ENCODE results near the gene USP32. TPM values are rescaled to one million over a fixed set of nuclear protein-coding genes. Genes with fewer than 3 reads are reported as not detected.

The USP32 gene
- total and polyA plus RNA-seq, 10 of the 15 experiments (the other 5 are each of a cell fraction or from before 2014, with no cell fraction given): 7.8 to 37.3 (median 25.5) TPM

- H3K4me2 ChIP-seq (ENCODE audit: control insufficient read depth, insufficient read depth): no peak overlapping the region
- ChIA-PET RAD21 (ENCODE audit: unreplicated experiment) (no interaction called here), CTCF (no interaction called here), POLR2A (no interaction called here), SMC1A (ENCODE audit: uncharacterized antibody, unreplicated experiment) (no interaction called here)
- in situ Hi-C loops (cut with MboI) (no loop called here), intact Hi-C loops (cut with micrococcal nuclease; ENCODE audit: unreplicated experiment) (no loop called here)
- DNase-seq (ENCODE audit: low read depth, low spot score) (no peak), FAIRE-seq (no peak), ATAC-seq (no peak)
- no peaks in the 10 kb centered on the region for H3K27me3 ChIP-seq (replicated peaks in 1 of 2; ENCODE audit: control insufficient read depth in 2 of 2, insufficient read depth in 2 of 2, low read length in 1 of 2)
- H3K36me3 ChIP-seq (ENCODE audit: control insufficient read depth in 2 of 2, insufficient read depth in 2 of 2, low read length in 1 of 2): peaks cover 0 to 7% of the 10 kb centered on the region in 2 experiments; a peak in 2 of 4 replicates
- H4K20me1 ChIP-seq (ENCODE audit: control insufficient read depth, insufficient read depth): no peaks in the 10 kb centered on the region
- H3K4me1 ChIP-seq (ENCODE audit: control insufficient read depth, insufficient read depth, low read length): no peaks in the 10 kb centered on the region
- no peaks in the 10 kb centered on the region for H3K9me3 ChIP-seq (replicated peaks; ENCODE audit: control insufficient read depth, insufficient read depth, low read length)
- no TSS peak for BruUV-seq (replicated peaks)
- TF ChIP-seq PRDM15 (CRISPR knock-in tag; IDR thresholded peaks at IDR 0.05) (no peak), NR2C1 (IDR thresholded peaks at IDR 0.05) (no peak), BACH1 (IDR thresholded peaks at IDR 0.05; ENCODE audit: borderline replicate concordance) (no peak), IKZF1 (conservative IDR thresholded peaks at IDR 0.05) (no peak), USF1 (IDR thresholded peaks at IDR 0.05; ENCODE audit: borderline replicate concordance, extremely low read length, insufficient read depth, low read depth, low read length) (no peak), E4F1 (IDR thresholded peaks at IDR 0.05; ENCODE audit: borderline replicate concordance, partially characterized antibody) (no peak), CBX3 (IDR thresholded peaks at IDR 0.05; ENCODE audit: borderline replicate concordance, low read depth) (no peak), MEF2B (IDR thresholded peaks at IDR 0.05; ENCODE audit: partially characterized antibody, poor library complexity, severe bottlenecking) (no peak), ASH2L (IDR thresholded peaks at IDR 0.05; ENCODE audit: borderline replicate concordance, low read depth) (no peak)
- H3K27ac ChIP-seq (ENCODE audit: control insufficient read depth, insufficient read depth): no peak overlapping the region
- no peaks in the 10 kb centered on the region for H3K79me2 ChIP-seq (ENCODE audit: control insufficient read depth, insufficient read depth, low read length)
- no peak overlapping the region for H3K4me3 ChIP-seq
- H2AFZ ChIP-seq (ENCODE audit: control insufficient read depth, low read depth, low read length): no peak overlapping the region
- H3K9ac ChIP-seq (ENCODE audit: control insufficient read depth, insufficient read depth, low read length): no peak overlapping the region
These were observed 135.8 kb downstream of the USP32 start for GRCh38 chr17:60256174-60256573.

All from GM12878 (cell line).